Skeletal muscle satellite cell (primary cell): Measurements from ENCODE around the gene EXOC3L4.

Experiments used
- H3K27me3 ChIP-seq: 2 replicates; pipeline ENCODE4 v1.7.0; 2013; ENCODE audit warnings: low read length; ENCODE audit not compliant: control insufficient read depth, insufficient read depth
- H3K36me3 ChIP-seq: 2 replicates; pipeline ENCODE4 v1.7.0; 2013; ENCODE audit warnings: mild to moderate bottlenecking, control low read depth, low read length; ENCODE audit not compliant: insufficient read depth
- H3K4me1 ChIP-seq: 2 replicates; pipeline ENCODE4 v1.7.0; 2013; ENCODE audit warnings: low read length; ENCODE audit not compliant: control insufficient read depth, insufficient read depth
- H3K4me2 ChIP-seq: 2 replicates; pipeline ENCODE4 v1.7.0; 2013; ENCODE audit warnings: mild to moderate bottlenecking, low read length
- H3K4me3 ChIP-seq: 2 replicates; pipeline ENCODE4 v1.7.0; 2013; ENCODE audit warnings: low read length
- H3K9ac ChIP-seq: 2 replicates; pipeline ENCODE4 v1.7.0; 2013; ENCODE audit warnings: mild to moderate bottlenecking, low read depth, low read length, moderate library complexity
- H3K9me3 ChIP-seq: replicated peaks from 2 replicates; pipeline ENCODE4 v1.7.0; 2013; ENCODE audit warnings: mild to moderate bottlenecking, control low read depth, low read length

EXOC3L4 gene

DNA sequence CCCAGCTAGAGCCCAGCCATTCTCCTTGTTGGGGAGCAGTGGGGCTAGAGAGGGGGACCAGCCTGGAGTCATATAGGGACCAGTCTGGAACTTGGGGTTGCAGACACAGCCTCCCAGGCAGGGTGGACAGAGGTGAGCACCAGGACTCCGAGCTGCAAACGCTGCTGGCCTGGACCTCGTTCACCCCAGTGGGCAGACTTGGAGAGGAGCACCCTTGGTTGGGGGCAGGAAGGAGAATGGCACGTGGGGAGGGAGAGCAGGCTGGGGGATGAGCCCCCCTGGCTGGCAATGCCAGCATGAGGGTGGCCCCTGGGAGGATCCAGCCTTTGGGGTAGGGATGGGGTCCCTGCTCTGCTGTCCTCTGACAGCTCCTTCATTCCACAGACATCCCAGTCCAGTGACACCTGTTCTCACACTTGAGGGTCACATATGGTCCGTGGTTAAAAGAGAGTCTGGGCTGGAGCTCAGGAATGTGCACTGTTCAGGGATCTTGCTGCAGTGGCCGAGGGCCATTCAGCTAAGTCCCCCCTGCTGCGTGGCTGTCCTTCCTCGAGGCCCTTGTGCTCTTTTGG is 7.7 kb upstream of the EXOC3L4 start:
- H3K9me3 ChIP-seq: no peaks in the 10 kb centered on the region
- no peak overlapping the region for H3K4me2 ChIP-seq
- H3K4me1 ChIP-seq: peaks cover 6% of the 10 kb centered on the region
- no peak overlapping the region for H3K9ac ChIP-seq
- peaks cover 49% of the 10 kb centered on the region for H3K27me3 ChIP-seq
- H3K36me3 ChIP-seq: no peaks in the 10 kb centered on the region
- no peak overlapping the region for H3K4me3 ChIP-seq

DNA sequence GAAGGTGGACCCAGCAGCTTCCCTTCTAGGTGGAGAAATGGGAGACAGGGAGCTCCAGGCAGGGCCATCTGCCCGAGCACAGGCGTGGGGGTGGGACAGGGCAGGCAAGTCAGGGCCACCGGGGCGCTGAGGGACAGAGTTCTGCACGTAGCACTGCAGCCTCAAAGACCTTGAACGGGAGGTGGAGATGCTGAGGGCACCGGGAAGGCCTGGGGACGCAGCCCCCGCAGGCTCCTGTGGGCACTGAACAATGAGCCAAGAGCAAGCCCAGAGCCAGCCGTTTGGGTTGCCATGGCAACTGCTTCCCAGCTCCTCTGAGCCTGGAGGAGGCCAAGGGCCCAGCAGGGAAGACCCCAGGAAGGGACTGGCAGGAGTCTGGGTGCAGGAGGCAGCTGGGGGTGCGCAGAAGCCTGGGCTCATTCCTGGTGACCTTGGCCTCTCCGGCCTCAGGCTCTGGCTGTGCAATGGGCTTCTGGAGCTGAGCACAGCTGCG is 7.1 kb upstream of the EXOC3L4 start:
- Histone ChIP-seq H3K4me1 (peaks cover 6% of the 10 kb centered on the region), H3K9ac (no peak overlapping the region), H3K4me3 (no peak overlapping the region), H3K36me3 (no peaks in the 10 kb centered on the region), H3K9me3 (no peaks in the 10 kb centered on the region), H3K27me3 (peaks cover 45% of the 10 kb centered on the region), H3K4me2 (no peak overlapping the region)

DNA sequence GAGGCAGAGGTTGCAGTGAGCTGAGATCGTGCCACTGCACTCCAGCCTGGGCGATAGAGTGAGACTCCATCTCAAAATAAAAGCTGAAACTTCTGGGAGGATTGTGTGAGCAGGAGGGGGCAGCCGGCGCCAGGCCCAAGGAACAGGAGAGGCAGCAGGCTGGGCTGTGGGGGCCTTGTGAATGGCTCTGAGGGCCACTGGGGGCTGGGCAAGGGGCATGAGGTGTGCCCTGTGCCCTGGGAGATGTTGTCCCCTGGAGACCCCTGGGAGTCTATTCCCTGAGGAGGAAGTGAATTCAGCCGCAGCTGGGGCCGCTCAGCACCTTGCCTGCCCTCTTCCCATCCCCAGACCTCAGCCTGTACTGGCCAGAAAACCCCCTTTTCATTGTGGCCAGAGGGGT is 5.6 kb upstream of the EXOC3L4 start:
- Histone ChIP-seq H3K4me3 (no peak overlapping the region), H3K4me2 (no peak overlapping the region), H3K36me3 (no peaks in the 10 kb centered on the region), H3K9me3 (no peaks in the 10 kb centered on the region), H3K27me3 (peaks cover 43% of the 10 kb centered on the region), H3K4me1 (peaks cover 6% of the 10 kb centered on the region), H3K9ac (no peak overlapping the region)

DNA sequence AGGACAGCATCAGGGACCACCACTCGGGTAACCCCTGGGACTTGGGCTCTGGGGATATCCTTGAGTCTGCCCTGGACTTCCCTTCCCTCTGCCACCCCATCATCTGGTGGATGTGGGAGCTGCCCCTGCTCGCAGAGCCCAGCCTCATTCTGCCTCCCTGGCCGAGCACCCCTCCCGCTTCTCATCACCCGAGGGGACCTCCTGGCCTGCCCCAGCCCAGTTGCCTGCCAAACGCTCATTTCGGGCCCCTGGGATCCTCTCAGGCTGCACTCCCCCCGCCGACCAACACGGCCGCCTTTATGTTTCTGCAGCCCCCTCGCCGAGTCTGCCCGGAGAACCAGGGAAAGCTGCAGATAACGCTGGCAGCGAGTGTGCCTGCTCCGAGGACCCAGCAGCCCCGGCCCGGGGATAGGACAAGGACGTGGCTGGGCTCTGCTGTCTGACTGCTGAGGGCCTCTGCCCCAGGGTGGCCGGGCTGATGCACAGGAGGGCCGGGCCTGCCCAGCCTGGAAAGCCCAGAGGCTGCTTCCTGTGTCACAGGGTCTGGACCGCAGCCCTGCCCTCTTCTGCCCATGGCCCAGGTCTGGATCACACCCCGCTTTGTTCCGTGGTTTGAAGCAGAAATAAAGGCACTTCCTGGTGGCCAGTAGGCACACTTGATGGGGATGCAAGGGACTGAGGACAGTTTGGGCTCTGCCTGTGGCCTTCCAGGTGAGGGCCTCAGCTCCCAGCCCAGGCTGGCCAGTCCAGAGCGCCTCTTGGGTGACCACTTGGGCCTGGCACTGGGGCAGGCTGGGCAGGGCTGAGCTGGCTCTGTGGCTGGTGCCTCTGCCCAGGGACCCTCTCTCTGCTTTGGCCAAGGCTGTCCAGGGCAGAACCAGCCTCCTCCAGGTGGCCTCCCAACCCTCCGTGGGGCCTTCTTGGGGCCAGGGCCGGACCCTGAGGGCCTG is 4.9 kb upstream of the EXOC3L4 start:
- no peak overlapping the region for H3K4me3 ChIP-seq
- H3K4me2 ChIP-seq: no peak overlapping the region
- peaks cover 35% of the 10 kb centered on the region for H3K27me3 ChIP-seq
- H3K4me1 ChIP-seq: peaks cover 10% of the 10 kb centered on the region
- H3K36me3 ChIP-seq: no peaks in the 10 kb centered on the region
- H3K9me3 ChIP-seq: no peaks in the 10 kb centered on the region
- H3K9ac ChIP-seq: no peak overlapping the region

DNA sequence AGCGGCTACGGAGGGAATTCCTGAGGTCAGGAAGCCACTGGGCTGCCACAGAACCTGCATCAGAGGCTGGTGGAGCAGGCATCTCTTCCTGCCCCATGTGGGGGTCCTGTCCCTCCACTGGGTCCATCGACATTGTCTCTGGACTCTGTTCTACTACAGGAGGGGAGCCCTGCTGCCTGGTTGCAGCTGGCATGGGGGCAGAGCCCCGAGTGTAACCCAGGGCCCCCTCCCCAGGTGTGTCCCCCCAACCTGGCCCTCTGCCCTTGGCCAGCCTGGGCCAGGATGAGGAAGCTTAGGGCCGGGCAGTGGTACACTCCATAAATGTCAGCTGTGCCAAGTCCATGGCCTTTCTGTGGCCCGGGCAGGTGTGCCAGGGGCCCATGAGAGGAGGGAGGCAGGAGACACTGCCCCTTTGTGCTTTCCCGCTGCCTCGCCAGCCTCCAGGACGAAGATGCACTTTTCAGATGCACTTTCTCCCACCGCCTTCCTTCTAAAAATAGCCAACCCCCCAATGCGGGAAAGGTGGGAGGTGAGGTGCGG is 4.0 kb upstream of the EXOC3L4 start:
- H3K4me3 ChIP-seq: no peak overlapping the region
- H3K4me1 ChIP-seq: peaks cover 14% of the 10 kb centered on the region
- H3K4me2 ChIP-seq: peak overlapping the region; percentile 94
- no peaks in the 10 kb centered on the region for H3K36me3 ChIP-seq
- no peak overlapping the region for H3K9ac ChIP-seq
- peaks cover 32% of the 10 kb centered on the region for H3K27me3 ChIP-seq
- no peaks in the 10 kb centered on the region for H3K9me3 ChIP-seq

DNA sequence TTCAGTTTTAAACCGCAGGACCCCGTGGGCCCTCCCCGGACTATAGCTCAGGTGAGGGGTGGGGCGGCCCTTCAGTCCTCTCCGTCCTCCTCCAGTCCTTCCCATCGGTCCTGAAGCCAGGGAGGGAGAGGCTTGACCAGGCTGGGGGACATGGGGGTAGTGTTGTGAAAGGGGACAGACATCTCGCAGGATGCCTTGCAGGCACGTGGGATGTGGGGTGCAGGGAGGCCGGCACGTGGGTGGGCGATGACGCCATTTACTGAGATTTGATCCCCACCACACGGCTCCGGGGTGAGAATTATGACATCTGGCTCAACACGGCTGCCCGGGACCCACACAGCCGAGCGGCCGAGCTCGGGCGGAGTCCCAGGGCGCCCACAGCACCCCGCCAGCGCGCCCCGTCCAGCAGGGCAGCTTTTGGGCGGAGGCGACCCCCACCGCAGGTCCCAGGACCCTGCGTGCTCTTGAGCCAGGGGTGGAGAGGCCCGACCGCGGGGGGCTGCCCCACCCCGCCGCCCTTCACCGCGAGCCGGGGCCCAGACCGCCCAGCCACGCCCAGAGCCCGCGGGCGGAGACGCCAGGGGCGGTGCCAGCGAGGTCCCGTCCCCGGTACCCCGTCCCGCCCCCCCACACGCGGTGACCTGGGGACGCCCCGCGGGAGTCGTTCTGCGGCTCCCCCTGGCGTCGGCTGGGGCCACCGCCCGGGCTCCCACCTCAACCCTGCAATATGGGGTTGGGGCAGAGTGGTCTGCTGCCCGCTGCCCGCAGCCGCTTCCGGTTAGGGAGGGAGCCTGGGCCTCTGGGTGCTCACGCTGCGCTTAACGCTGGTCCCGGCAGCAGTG is 3.3 kb upstream of the EXOC3L4 start:
- H3K4me3 ChIP-seq: peak overlapping the region; percentile 66
- no peaks in the 10 kb centered on the region for H3K36me3 ChIP-seq
- H3K27me3 ChIP-seq: peaks cover 29% of the 10 kb centered on the region
- H3K4me2 ChIP-seq: peak overlapping the region; percentile 94
- H3K9me3 ChIP-seq: no peaks in the 10 kb centered on the region
- H3K4me1 ChIP-seq: peaks cover 14% of the 10 kb centered on the region
- peak overlapping the region; percentile 69 for H3K9ac ChIP-seq

DNA sequence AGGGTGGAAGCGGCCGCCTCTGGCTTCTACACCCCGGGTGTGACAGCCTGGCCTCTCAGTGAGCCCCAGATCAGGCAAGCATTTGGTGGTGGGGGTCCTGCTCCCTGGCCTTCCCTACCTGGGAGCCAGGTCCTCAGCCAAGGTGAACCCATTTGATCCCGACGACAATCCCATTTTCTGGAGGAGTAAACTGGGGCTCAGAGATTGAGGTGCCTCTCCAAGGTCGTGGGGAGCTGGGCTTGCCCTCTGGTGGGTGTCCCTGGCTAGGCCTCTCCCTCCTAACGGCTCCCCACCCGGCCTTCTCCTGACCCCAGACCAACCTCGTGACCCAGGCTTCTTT is 2.7 kb upstream of the EXOC3L4 start:
- peaks cover 14% of the 10 kb centered on the region for H3K4me1 ChIP-seq
- H3K36me3 ChIP-seq: no peaks in the 10 kb centered on the region
- H3K4me3 ChIP-seq: peak overlapping the region; percentile 66
- peak overlapping the region; percentile 94 for H3K4me2 ChIP-seq
- H3K9ac ChIP-seq: peak overlapping the region; percentile 69
- peaks cover 30% of the 10 kb centered on the region for H3K27me3 ChIP-seq
- H3K9me3 ChIP-seq: no peaks in the 10 kb centered on the region

DNA sequence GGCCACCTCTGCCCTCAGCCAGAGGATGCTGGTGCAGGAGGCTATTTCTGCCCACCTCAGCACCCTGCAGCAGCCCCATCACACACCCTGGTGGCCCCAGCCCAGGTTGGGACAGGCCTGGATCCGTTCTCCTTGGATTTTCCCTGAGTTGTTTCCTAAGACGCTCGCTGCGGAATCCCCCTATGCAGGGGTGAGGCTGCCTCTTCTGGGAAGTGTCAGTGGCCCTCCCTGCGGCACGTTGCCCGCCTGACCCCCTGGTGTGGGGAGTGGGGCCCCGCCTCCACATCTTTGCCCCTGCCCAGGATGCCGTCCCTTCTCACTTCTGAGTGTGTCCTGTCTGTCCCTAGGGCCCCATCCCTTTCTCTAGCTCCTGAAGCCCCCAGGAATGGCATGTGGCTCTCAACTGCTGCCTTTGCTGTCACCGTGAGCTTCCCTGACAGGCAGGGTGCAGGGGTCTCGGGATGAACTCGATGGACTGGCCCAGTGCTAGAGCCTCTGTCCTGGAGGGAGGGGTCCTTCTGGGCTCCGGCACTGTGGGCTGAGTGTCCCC is 594 bp upstream of the EXOC3L4 start:
- Histone ChIP-seq H3K9me3 (no peaks in the 10 kb centered on the region), H3K4me3 (no peak overlapping the region), H3K36me3 (no peaks in the 10 kb centered on the region), H3K4me1 (peaks cover 14% of the 10 kb centered on the region), H3K4me2 (peak overlapping the region; percentile 42), H3K27me3 (peaks cover 40% of the 10 kb centered on the region), H3K9ac (no peak overlapping the region)

DNA sequence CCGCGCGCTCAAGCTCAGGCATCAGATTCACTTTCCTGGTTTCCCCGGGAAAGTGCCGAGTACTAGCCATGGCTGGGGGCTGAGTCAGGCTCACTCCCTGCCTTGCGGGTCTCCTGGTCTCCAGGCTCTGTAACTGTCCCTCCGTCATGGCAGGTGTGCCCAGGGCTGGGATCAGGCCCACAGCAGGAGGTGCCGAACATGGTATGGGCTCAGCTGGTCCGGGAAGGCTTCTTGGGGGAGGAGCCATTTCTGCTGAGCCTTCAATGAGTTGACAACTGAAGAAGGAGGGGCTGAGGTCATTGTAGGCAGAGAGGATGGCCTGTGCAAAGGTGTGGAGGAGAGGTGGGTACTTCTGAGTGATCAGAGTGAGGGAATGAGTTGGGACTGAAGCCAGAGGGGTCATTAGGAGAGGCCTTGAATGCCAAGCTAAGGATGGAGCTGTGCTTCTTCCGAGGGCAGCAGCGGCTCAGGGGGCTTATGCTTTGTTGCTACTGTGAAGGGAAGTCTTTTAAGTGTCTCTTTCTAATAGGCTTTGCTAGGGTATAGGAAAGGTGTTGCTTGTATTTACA is 769 bp downstream of the EXOC3L4 start:
- H3K4me3 ChIP-seq: no peak overlapping the region
- no peak overlapping the region for H3K9ac ChIP-seq
- H3K27me3 ChIP-seq: peaks cover 36% of the 10 kb centered on the region
- H3K4me2 ChIP-seq: peak overlapping the region; percentile 42
- no peaks in the 10 kb centered on the region for H3K9me3 ChIP-seq
- no peaks in the 10 kb centered on the region for H3K36me3 ChIP-seq
- H3K4me1 ChIP-seq: peaks cover 14% of the 10 kb centered on the region

DNA sequence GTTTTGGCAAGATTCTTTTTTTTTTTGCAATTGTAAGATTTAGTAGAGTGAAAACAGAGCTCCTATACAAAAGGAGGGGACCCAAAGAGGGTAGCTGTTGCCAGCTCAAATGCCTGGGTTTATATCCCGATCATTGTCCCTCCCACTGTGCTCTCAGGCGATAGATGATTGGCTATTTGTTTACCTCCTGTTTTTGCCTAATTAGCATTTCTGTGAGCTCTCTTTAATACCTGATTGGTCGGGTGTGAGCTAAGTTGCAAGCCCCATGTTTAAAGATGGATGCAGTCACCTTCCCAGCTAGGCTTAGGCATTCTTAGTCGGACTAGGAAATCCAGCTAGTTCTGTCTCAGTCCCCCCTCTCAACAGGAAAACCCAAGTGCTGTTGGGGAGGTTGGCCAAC is 1.9 kb downstream of the EXOC3L4 start:
- Histone ChIP-seq H3K36me3 (no peaks in the 10 kb centered on the region), H3K4me3 (no peak overlapping the region), H3K9me3 (no peaks in the 10 kb centered on the region), H3K4me1 (peaks cover 8% of the 10 kb centered on the region), H3K27me3 (peaks cover 27% of the 10 kb centered on the region), H3K9ac (no peak overlapping the region), H3K4me2 (no peak overlapping the region)
